GM23338 (cell line): ENCODE measurements around the gene MSMB.

ENCODE experiments used
- CREB1 ChIP-seq: fragments of 250-450 bp; sonication (Bioruptor Pico); IDR thresholded peaks from 2 replicates; pipeline ENCODE4 v1.5.0; 2020; ENCODE audit warnings: low read depth, mild to moderate bottlenecking, moderate library complexity
- ETS1 ChIP-seq: IDR thresholded peaks from 2 replicates; pipeline ENCODE4 v1.6.1; 2016; ENCODE audit warnings: antibody characterized with exemption
- EZH2 ChIP-seq: fragments of 200-600 bp; sonication (generic); IDR thresholded peaks from one replicate; pipeline ENCODE4 v1.8.0; 2017; ENCODE audit warnings: antibody characterized with exemption, mild to moderate bottlenecking, low read depth; ENCODE audit not compliant: unreplicated experiment
- EZH2phosphoT487 ChIP-seq: fragments of 200-600 bp; sonication (generic); IDR thresholded peaks from one replicate; pipeline ENCODE4 v1.8.1; 2018; ENCODE audit warnings: antibody characterized with exemption; ENCODE audit not compliant: unreplicated experiment
- JUNB ChIP-seq: IDR thresholded peaks from one replicate; pipeline ENCODE4 v1.6.1; 2016; ENCODE audit warnings: antibody characterized with exemption; ENCODE audit not compliant: unreplicated experiment
- NANOG ChIP-seq: IDR thresholded peaks from 2 replicates; pipeline ENCODE4 v1.6.1; 2016; ENCODE audit warnings: antibody characterized with exemption, borderline replicate concordance
- POLR2AphosphoS5 ChIP-seq: IDR thresholded peaks from 2 replicates; pipeline ENCODE4 v1.6.1; 2016; ENCODE audit warnings: antibody characterized with exemption, low read depth
- REST ChIP-seq: IDR thresholded peaks from one replicate; pipeline ENCODE4 v1.6.1; 2018; ENCODE audit warnings: antibody characterized with exemption; ENCODE audit not compliant: unreplicated experiment
- STAT1 ChIP-seq: IDR thresholded peaks from one replicate; pipeline ENCODE4 v1.6.1; 2016; ENCODE audit warnings: antibody characterized with exemption; ENCODE audit not compliant: unreplicated experiment
- ZNF331 ChIP-seq: fragments of 250-450 bp; sonication (Bioruptor Pico); IDR thresholded peaks from 2 replicates; pipeline ENCODE4 v1.5.0; 2020; ENCODE audit warnings: low read depth, mild to moderate bottlenecking, moderate library complexity
- TF ChIP-seq, protein P1 (sequence below), 2 experiments: fragments of 200-600 bp in 1 of 2; sonication (generic) in 1 of 2; conservative IDR thresholded peaks; 2 replicates each; pipeline versions ENCODE4 v1.5.1 to v1.6.1; 2016 to 2017; ENCODE audit warnings: antibody characterized with exemption in 2 of 2, low read depth in 2 of 2, mild to moderate bottlenecking in 2 of 2, moderate library complexity in 1 of 2
- TF ChIP-seq, protein P2 (sequence below): fragments of 250-450 bp; sonication (Bioruptor Pico); IDR thresholded peaks from 2 replicates; pipeline ENCODE4 v1.5.0; 2020; ENCODE audit warnings: mild to moderate bottlenecking, moderate library complexity

- TF ChIP-seq, protein P1, sequence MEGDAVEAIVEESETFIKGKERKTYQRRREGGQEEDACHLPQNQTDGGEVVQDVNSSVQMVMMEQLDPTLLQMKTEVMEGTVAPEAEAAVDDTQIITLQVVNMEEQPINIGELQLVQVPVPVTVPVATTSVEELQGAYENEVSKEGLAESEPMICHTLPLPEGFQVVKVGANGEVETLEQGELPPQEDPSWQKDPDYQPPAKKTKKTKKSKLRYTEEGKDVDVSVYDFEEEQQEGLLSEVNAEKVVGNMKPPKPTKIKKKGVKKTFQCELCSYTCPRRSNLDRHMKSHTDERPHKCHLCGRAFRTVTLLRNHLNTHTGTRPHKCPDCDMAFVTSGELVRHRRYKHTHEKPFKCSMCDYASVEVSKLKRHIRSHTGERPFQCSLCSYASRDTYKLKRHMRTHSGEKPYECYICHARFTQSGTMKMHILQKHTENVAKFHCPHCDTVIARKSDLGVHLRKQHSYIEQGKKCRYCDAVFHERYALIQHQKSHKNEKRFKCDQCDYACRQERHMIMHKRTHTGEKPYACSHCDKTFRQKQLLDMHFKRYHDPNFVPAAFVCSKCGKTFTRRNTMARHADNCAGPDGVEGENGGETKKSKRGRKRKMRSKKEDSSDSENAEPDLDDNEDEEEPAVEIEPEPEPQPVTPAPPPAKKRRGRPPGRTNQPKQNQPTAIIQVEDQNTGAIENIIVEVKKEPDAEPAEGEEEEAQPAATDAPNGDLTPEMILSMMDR (conservative IDR thresholded peaks at IDR 0.05; ENCODE audit: low read depth in 2 of 2), result no peak
- TF ChIP-seq EZH2phosphoT487, result no peak
- TF ChIP-seq EZH2, result no peak
- TF ChIP-seq POLR2AphosphoS5, result no peak
- TF ChIP-seq JUNB, result no peak
- TF ChIP-seq REST, result no peak
- no peak for TF ChIP-seq NANOG
- no peak for TF ChIP-seq ZNF331
- TF ChIP-seq, protein P2, sequence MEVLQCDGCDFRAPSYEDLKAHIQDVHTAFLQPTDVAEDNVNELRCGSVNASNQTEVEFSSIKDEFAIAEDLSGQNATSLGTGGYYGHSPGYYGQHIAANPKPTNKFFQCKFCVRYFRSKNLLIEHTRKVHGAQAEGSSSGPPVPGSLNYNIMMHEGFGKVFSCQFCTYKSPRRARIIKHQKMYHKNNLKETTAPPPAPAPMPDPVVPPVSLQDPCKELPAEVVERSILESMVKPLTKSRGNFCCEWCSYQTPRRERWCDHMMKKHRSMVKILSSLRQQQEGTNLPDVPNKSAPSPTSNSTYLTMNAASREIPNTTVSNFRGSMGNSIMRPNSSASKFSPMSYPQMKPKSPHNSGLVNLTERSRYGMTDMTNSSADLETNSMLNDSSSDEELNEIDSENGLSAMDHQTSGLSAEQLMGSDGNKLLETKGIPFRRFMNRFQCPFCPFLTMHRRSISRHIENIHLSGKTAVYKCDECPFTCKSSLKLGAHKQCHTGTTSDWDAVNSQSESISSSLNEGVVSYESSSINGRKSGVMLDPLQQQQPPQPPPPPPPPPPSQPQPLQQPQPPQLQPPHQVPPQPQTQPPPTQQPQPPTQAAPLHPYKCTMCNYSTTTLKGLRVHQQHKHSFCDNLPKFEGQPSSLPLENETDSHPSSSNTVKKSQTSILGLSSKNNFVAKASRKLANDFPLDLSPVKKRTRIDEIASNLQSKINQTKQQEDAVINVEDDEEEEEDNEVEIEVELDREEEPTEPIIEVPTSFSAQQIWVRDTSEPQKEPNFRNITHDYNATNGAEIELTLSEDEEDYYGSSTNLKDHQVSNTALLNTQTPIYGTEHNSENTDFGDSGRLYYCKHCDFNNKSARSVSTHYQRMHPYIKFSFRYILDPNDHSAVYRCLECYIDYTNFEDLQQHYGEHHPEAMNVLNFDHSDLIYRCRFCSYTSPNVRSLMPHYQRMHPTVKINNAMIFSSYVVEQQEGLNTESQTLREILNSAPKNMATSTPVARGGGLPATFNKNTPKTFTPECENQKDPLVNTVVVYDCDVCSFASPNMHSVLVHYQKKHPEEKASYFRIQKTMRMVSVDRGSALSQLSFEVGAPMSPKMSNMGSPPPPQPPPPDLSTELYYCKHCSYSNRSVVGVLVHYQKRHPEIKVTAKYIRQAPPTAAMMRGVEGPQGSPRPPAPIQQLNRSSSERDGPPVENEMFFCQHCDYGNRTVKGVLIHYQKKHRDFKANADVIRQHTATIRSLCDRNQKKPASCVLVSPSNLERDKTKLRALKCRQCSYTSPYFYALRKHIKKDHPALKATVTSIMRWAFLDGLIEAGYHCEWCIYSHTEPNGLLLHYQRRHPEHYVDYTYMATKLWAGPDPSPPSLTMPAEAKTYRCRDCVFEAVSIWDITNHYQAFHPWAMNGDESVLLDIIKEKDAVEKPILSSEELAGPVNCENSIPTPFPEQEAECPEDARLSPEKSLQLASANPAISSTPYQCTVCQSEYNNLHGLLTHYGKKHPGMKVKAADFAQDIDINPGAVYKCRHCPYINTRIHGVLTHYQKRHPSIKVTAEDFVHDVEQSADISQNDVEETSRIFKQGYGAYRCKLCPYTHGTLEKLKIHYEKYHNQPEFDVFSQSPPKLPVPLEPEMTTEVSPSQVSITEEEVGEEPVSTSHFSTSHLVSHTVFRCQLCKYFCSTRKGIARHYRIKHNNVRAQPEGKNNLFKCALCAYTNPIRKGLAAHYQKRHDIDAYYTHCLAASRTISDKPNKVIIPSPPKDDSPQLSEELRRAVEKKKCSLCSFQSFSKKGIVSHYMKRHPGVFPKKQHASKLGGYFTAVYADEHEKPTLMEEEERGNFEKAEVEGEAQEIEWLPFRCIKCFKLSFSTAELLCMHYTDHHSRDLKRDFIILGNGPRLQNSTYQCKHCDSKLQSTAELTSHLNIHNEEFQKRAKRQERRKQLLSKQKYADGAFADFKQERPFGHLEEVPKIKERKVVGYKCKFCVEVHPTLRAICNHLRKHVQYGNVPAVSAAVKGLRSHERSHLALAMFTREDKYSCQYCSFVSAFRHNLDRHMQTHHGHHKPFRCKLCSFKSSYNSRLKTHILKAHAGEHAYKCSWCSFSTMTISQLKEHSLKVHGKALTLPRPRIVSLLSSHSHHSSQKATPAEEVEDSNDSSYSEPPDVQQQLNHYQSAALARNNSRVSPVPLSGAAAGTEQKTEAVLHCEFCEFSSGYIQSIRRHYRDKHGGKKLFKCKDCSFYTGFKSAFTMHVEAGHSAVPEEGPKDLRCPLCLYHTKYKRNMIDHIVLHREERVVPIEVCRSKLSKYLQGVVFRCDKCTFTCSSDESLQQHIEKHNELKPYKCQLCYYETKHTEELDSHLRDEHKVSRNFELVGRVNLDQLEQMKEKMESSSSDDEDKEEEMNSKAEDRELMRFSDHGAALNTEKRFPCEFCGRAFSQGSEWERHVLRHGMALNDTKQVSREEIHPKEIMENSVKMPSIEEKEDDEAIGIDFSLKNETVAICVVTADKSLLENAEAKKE (CRISPR knock-in tag), result no peak
- no peak for TF ChIP-seq CREB1
- TF ChIP-seq STAT1, result no peak
- no peak for TF ChIP-seq ETS1
Measured at GRCh38 chr10:46046261-46046660, at the start of gene MSMB.
